ENCODE results near the gene PLCB4. TPM values are rescaled to one million over a fixed set of nuclear protein-coding genes. Genes with fewer than 3 reads are reported as not detected.

PLCB4 gene
- total RNA-seq, 4 donors from 2014 or later: 17.4 to 264 (median 28.1) TPM

- no peaks in the 10 kb centered on the region for H3K27me3 ChIP-seq
- no peak overlapping the region for H3K4me3 ChIP-seq
- no peak for DNase-seq
- no peak overlapping the region for H3K27ac ChIP-seq
- H3K36me3 ChIP-seq: no peaks in the 10 kb centered on the region
- no peaks in the 10 kb centered on the region for H3K4me1 ChIP-seq
- H3K9me3 ChIP-seq: no peaks in the 10 kb centered on the region
- TF ChIP-seq POLR2A (IDR thresholded peaks at IDR 0.05) (no peak), CTCF (IDR thresholded peaks at IDR 0.05) (no peak)
- intact Hi-C loops (cut with DNase I; ENCODE audit: low total_unique reads): no loop called here
Observed at GRCh38 chr20:9441948-9442347, 373.1 kb downstream of the PLCB4 start.

GRCh38 chr20:9442858-9443257 lies 374.0 kb downstream of the PLCB4 start:
- TF ChIP-seq POLR2A (IDR thresholded peaks at IDR 0.05): no peak
- TF ChIP-seq CTCF (IDR thresholded peaks at IDR 0.05): no peak
- Histone ChIP-seq H3K4me3 (no peak overlapping the region), H3K27ac (no peak overlapping the region), H3K36me3 (no peaks in the 10 kb centered on the region), H3K9me3 (no peaks in the 10 kb centered on the region), H3K4me1 (no peaks in the 10 kb centered on the region), H3K27me3 (no peaks in the 10 kb centered on the region)
- no peak for DNase-seq
- intact Hi-C loops (cut with DNase I; ENCODE audit: low total_unique reads): no loop called here

GRCh38 chr20:9444921-9445320 lies 376.0 kb downstream of the PLCB4 start:
- Histone ChIP-seq H3K9me3 (no peaks in the 10 kb centered on the region), H3K27me3 (no peaks in the 10 kb centered on the region), H3K27ac (no peak overlapping the region), H3K4me3 (no peak overlapping the region), H3K36me3 (no peaks in the 10 kb centered on the region), H3K4me1 (no peaks in the 10 kb centered on the region)
- TF ChIP-seq CTCF (IDR thresholded peaks at IDR 0.05): no peak
- TF ChIP-seq POLR2A (IDR thresholded peaks at IDR 0.05): no peak
- DNase-seq: no peak
- intact Hi-C loops (cut with DNase I; ENCODE audit: low total_unique reads): no loop called here

- Histone ChIP-seq H3K4me1 (no peaks in the 10 kb centered on the region), H3K4me3 (no peak overlapping the region), H3K27ac (no peak overlapping the region), H3K36me3 (no peaks in the 10 kb centered on the region), H3K9me3 (no peaks in the 10 kb centered on the region), H3K27me3 (no peaks in the 10 kb centered on the region)
- no peak for DNase-seq
- TF ChIP-seq CTCF (IDR thresholded peaks at IDR 0.05) (no peak), POLR2A (IDR thresholded peaks at IDR 0.05) (no peak)
- intact Hi-C loops (cut with DNase I; ENCODE audit: low total_unique reads): no loop called here
Observed at GRCh38 chr20:9447182-9447581, 378.3 kb downstream of the PLCB4 start.

- intact Hi-C loops (cut with DNase I; ENCODE audit: low total_unique reads): no loop called here
- TF ChIP-seq CTCF (IDR thresholded peaks at IDR 0.05): no peak
- TF ChIP-seq POLR2A (IDR thresholded peaks at IDR 0.05): no peak
- Histone ChIP-seq H3K27me3 (no peaks in the 10 kb centered on the region), H3K36me3 (no peaks in the 10 kb centered on the region), H3K9me3 (no peaks in the 10 kb centered on the region), H3K4me1 (no peaks in the 10 kb centered on the region), H3K27ac (no peak overlapping the region), H3K4me3 (no peak overlapping the region)
- no peak for DNase-seq
Observed at GRCh38 chr20:9453201-9453600, 384.3 kb downstream of the PLCB4 start.
